GM10847 (cell line): ENCODE measurements around the gene PCBD2.

Experiments used
- POLR2A ChIP-seq: IDR thresholded peaks from 2 replicates; pipeline ENCODE4 v1.6.1; 2011; ENCODE audit not compliant: insufficient read length; ENCODE audit errors: extremely low read depth

The PCBD2 gene

GRCh38 chr5:134904610-134905245 is at the start of gene PCBD2:
TSS of gene PCBD2 (plus strand) at chr5:134905131. CDS start at chr5:134905140, 9 bp downstream.
- TF ChIP-seq POLR2A = peak; percentile 36

GRCh38 chr5:134857401-134857800 is 47.5 kb upstream of the PCBD2 start:
- no peak for TF ChIP-seq POLR2A

- TF ChIP-seq POLR2A = no peak
Observed at GRCh38 chr5:134864707-134865106, 40.2 kb upstream of the PCBD2 start.

GRCh38 chr5:134873494-134873893 is 31.4 kb upstream of the PCBD2 start:
- TF ChIP-seq POLR2A = no peak

DNA sequence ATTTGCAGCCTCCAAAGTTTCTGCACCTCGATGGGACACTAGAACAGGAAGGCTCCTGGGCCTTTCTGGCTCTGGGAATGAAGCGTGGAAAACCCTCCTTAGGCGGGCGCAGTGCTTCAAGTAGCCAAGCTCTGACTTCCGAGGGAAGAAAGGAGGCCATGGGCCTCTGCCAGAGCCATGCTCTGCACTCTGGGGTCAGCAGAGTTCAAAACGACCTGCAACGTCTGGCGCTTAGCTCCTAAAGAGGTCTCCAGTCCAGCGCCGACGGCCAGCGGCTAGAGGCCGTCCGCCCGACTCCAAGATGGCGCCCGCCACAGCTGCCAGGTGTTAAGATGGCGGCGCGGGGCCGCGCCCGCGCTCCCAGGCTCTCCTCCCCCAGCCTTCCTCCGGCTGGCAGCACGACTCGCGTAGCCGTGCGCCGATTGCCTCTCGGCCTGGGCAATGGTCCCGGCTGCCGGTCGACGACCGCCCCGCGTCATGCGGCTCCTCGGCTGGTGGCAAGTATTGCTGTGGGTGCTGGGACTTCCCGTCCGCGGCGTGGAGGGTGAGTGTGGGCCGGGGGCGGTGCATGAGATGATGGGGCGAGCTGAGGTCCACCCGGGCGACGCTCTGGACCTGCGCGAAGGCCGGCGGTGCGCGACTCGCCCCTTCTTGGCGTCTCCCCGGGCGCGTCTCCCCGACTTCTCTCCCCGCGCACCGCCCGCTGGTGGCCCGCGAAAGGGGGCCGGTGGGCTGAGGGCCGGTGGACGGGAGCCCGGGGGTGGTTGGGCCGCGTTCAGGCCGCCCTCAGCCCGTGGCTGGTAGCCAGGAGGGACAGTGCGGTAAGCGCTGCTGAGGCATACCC is 30.7 kb upstream of the PCBD2 start, which contains the start of gene TXNDC15:
TXNDC15 (plus strand) TSS at position 385 of the 844 bp plus-strand sequence; CDS start at position 442, 57 bp downstream.
- TF ChIP-seq POLR2A = peak; percentile 96

- TF ChIP-seq POLR2A = no peak
Observed at GRCh38 chr5:134874831-134875655, 29.9 kb upstream of the PCBD2 start.

- no peak for TF ChIP-seq POLR2A
Observed at GRCh38 chr5:134877159-134877558, 27.8 kb upstream of the PCBD2 start.

DNA sequence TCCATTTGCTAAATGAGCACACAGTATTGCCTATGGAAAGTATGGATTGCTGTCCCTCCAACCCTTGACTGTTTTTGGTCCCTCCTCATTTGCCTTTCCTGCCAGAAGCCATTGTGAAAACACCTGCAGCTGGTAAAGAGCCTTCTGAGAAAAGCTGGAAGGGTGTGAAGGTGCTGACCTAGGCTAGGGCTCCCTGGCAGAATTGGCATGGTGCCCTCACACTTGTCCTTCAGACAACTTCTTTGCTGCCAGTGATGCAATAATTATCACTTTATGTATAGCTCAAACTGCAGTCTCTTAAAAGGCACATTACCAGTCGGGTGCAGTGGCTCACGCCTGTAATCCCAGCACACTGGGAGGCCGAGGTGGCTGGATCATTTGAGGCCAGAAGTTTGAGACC is 26.5 kb upstream of the PCBD2 start:
- TF ChIP-seq POLR2A = no peak

GRCh38 chr5:134879456-134879855 is 25.5 kb upstream of the PCBD2 start:
- no peak for TF ChIP-seq POLR2A

GRCh38 chr5:134887593-134888159 is 17.3 kb upstream of the PCBD2 start:
- TF ChIP-seq POLR2A = no peak

DNA sequence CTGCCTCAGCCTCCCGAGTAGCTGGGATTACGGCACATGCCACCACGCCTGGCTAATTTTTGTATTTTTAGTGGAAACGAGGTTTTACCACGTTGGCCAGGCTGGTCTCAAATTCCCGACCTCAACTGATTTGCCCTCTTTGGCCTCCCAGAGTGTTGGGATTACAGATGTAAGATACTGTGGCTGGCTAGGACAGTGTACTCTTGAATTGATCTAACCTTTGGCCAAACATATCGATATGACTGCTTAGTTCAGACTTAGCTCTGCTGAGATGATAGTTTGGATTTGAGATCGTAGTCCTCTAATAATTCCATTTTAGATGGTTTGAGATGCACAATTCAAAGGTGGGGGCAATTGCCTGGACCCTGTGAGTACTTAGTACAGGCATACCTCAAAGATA is 15.6 kb upstream of the PCBD2 start:
- TF ChIP-seq POLR2A = no peak

GRCh38 chr5:134891473-134891872 is 13.5 kb upstream of the PCBD2 start:
- no peak for TF ChIP-seq POLR2A

DNA sequence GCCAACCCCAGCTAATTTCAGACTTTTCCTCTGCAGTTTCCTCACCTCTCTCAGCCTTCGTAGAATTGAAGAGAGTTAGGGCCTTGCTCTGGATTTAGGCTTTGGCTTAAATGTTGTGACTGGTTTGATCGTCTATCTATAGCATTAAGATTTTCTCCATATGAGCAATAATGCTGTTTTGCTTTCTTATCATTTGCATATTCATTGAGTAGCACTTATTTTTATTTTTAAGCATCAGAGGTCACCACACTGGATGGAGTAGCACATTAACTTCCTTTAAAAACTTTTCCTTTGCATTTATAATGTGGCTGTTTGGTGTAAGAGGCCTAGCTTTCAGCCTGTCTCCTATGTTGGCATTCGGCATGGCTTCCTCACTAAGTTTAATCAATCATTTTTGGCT is 12.6 kb upstream of the PCBD2 start:
- no peak for TF ChIP-seq POLR2A

GRCh38 chr5:134892926-134893325 is 12.0 kb upstream of the PCBD2 start:
- no peak for TF ChIP-seq POLR2A
